GOT3 (cell line): Measurements from ENCODE around the gene CASP1.

Source experiments
- DNase-seq: peaks from one replicate; lab custom pipeline; 2025; ENCODE audit warnings: mixed read lengths; lab: John Stamatoyannopoulos, UW

Gene CASP1

DNA sequence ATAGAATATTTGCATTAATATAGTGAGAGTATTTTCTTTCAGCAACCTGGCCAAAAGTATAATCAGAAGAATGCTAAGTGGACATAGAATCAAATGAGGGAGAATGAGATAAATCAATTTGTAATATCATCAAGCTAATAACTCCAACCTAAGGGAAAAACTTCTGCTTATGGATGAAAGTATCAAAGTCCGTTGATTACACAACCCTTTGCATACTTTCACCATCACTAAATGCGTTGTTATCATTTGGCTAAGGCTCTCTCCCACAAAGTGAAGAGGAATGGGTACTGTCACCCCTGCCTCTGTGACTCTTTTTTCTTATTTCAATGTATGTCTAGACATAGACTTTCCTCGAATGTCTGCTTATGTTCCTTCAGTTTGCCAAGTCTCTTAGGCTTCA is 50.1 kb downstream of the CASP1 start:
- no peak for DNase-seq

DNA sequence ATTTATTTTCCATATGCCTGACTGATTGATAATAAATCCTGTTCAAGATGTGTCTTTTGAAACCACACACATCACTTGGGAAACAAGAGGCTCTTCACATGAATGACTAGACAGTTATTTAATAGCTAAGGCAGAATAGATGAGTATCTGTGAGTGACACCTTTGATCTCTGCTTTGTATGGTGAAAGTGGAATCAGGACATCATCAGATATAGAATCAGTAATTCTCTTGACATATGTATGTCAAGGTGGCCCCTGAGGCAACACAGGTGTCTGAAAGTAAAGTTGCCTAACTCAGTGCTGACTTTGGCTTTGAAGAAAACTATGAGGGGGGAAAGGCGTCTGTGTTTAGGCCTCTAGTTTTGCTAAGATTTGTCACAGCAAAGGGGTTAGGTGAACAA is 55.1 kb downstream of the CASP1 start:
- DNase-seq = no peak
